Common myeloid progenitor, CD34-positive (primary cell): ENCODE data around the gene PRR14.

Source experiments
- CTCF ChIA-PET: fragments of 350-600 bp; sonication (Branson Sonifier 250); formaldehyde crosslinking; loops from one replicate; lab custom pipeline; 2021; ENCODE audit warnings: antibody characterized with exemption; lab: Charles Lee
- POLR2A ChIA-PET: fragments of 350-600 bp; sonication (Branson Sonifier 250); formaldehyde crosslinking; loops from one replicate; lab custom pipeline; 2021; ENCODE audit warnings: antibody characterized with exemption; lab: Charles Lee
- DNase-seq, 3 donors: peaks; one replicate each; pipeline versions ENCODE4 v3.0.0 to v3.0.0-alpha.2; 2013
- H3K27ac ChIP-seq, 2 experiments: 1 replicate in 1 of 2; 2 replicates in 1 of 2; pipeline ENCODE4 v1.7.0; 2013; ENCODE audit warnings: inconsistent platforms in 2 of 2, low read length in 2 of 2, mild to moderate bottlenecking in 2 of 2, low read depth in 1 of 2, moderate library complexity in 1 of 2; ENCODE audit not compliant: severe bottlenecking in 2 of 2, insufficient read depth in 1 of 2, poor library complexity in 1 of 2
- H3K27me3 ChIP-seq, 5 experiments: replicated peaks in 2 of 5; 1 replicate in 3 of 5; 2 replicates in 2 of 5; pipeline versions ENCODE4 v1.6.1 to v1.7.0; 2013; ENCODE audit warnings: low read length in 4 of 5, mild to moderate bottlenecking in 2 of 5, moderate library complexity in 2 of 5, inconsistent platforms in 1 of 5; ENCODE audit not compliant: insufficient read depth in 5 of 5, control insufficient read depth in 4 of 5
- H3K36me3 ChIP-seq, 4 experiments: 1 replicate in 2 of 4; 2 replicates in 2 of 4; pipeline versions ENCODE4 v1.6.1 to v1.7.0; 2013; ENCODE audit warnings: low read length in 3 of 4, control low read depth in 1 of 4, mild to moderate bottlenecking in 1 of 4; ENCODE audit not compliant: control insufficient read depth in 4 of 4, insufficient read depth in 4 of 4
- H3K4me1 ChIP-seq, 4 experiments: 1 replicate in 3 of 4; 2 replicates in 1 of 4; pipeline versions ENCODE4 v1.6.1 to v1.7.1; 2013; ENCODE audit warnings: low read length in 3 of 4, mild to moderate bottlenecking in 3 of 4, control low read depth in 1 of 4, inconsistent platforms in 1 of 4, moderate library complexity in 1 of 4; ENCODE audit not compliant: control insufficient read depth in 4 of 4, insufficient read depth in 4 of 4; ENCODE audit errors: control extremely low read depth in 1 of 4
- H3K4me3 ChIP-seq, 7 experiments: 1 replicate in 4 of 7; 2 replicates in 3 of 7; pipeline versions ENCODE4 v1.5.1 to v1.7.0; 2013; ENCODE audit warnings: mild to moderate bottlenecking in 7 of 7, low read length in 6 of 7, moderate library complexity in 6 of 7, inconsistent platforms in 2 of 7, low read depth in 2 of 7, control low read depth in 1 of 7; ENCODE audit not compliant: insufficient read depth in 4 of 7, control insufficient read depth in 1 of 7; ENCODE audit errors: extremely low read depth in 1 of 7
- H3K9me3 ChIP-seq, 5 experiments: 1 replicate in 4 of 5; 2 replicates in 1 of 5; pipeline versions ENCODE4 v1.6.1 to v1.7.1; 2013; ENCODE audit warnings: low read length in 4 of 5, mild to moderate bottlenecking in 2 of 5, inconsistent platforms in 1 of 5, low read depth in 1 of 5, moderate library complexity in 1 of 5; ENCODE audit not compliant: control insufficient read depth in 4 of 5, insufficient read depth in 2 of 5; ENCODE audit errors: control extremely low read depth in 1 of 5
- WGBS: methylation state at CpG from one replicate; pipeline ENCODE4 v1.1.5; 2013; ENCODE audit not compliant: insufficient coverage; 5-methylcytosine and 5-hydroxymethylcytosine counted together

PRR14 gene

DNA sequence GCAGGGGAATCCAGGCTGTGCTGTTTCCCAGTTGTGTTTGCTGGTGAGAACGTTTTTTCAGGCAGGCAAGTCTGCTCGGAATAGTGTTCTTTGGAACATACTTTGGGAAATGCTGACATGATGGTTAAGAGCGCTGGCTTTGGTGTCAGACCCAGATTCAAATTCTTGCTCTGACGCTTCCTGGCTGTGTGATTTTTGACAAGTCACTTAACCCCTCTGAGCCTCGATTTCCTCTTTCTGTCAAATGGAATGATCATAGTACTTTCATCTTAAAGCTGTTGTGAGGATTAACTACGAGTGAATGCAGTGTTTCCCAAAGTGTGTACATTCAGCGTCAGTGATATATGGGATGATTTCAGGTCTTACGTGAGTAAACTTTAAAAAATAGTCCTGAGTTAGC, 12.3 kb downstream of the PRR14 start:
- H3K27me3 ChIP-seq = no peaks in the 10 kb centered on the region
- POLR2A ChIA-PET = no interaction called here

DNA sequence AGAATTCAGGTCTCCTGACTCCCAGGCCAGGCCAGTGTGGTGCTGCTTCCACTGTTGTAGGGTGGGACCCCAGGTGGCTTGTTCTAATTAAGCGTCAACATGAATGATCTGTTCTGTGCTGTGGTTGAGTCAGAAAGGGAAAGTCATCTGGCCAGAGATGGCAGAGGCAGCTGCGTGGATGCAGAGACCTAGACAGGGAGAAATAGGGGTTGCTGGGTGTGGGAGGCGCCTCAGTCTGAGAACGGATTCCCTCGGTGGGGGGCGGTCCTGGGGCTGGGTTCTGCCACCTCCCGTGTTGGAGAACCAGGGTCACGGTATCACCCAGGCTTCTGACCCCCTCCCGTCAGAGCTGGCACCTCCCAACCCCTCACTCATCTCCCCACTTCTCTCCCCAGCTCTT, 13.1 kb downstream of the PRR14 start:
- POLR2A ChIA-PET = no interaction called here
- Histone ChIP-seq H3K4me3 (no peak overlapping the region), H3K9me3 (no peaks in the 10 kb centered on the region), H3K4me1 (peaks cover 5 to 25% (median 23%) of the 10 kb centered on the region in 4 experiments), H3K27ac (peak overlapping the region in 1 of 2 experiments; percentile 31), H3K36me3 (peaks cover 12 to 75% (median 69%) of the 10 kb centered on the region in 4 experiments), H3K27me3 (no peaks in the 10 kb centered on the region)
- no peak for DNase-seq
- CTCF ChIA-PET = interaction anchor here (1.4 to 6.2 kb wide), 2 partner anchors 9 to 29 kb away, joined by 4 to 54 read pairs; no protein-coding TSS in a partner anchor
- WGBS = 95% methylated on average over 5 of the region's 9 CpGs

More for the DNA sequence above, 12.3 kb downstream of the PRR14 start:
- CTCF ChIA-PET = interaction anchor here (1.2 to 6.2 kb wide), 2 partner anchors 9 to 29 kb away, joined by 3 to 54 read pairs; no protein-coding TSS in a partner anchor
- H3K4me3 ChIP-seq = no peak overlapping the region
- H3K9me3 ChIP-seq = no peaks in the 10 kb centered on the region
- H3K36me3 ChIP-seq = peaks cover 12 to 67% (median 62%) of the 10 kb centered on the region in 4 experiments
- H3K27ac ChIP-seq = peak overlapping the region in 1 of 2 experiments; percentile 31
- H3K4me1 ChIP-seq = peaks cover 5 to 25% (median 23%) of the 10 kb centered on the region in 4 experiments
- DNase-seq = no peak
- WGBS = 96% methylated on average over 8 of the region's 8 CpGs

DNA sequence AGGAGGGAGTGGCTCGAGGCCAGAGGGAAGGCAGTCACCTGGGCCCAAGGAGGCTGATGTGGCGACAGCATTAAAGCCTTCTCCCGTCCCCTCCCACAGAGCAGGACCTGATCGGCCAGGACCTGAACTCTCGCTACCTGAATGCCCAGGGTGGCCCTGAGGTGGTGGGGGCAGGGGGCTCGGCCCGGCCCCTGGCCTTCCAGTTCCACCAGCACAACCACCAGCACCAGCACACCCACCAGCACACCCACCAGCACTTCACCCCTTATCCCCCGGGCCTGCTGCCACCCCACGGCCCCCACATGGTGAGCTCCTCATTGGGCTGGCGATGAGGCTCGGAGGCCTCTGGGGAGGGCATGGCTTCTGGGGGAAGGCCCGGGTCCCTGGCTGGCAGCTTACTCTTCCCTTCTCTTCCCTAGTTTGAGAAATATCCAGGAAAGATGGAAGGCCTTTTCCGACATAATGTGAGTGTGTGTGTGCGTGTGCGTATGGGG, 13.9 kb downstream of the PRR14 start:
- H3K27ac ChIP-seq = no peak overlapping the region
- no peaks in the 10 kb centered on the region for H3K27me3 ChIP-seq
- H3K9me3 ChIP-seq = no peaks in the 10 kb centered on the region
- POLR2A ChIA-PET = interaction anchor here (0.6 kb wide), 1 partner anchor 38 kb away, joined by 3 read pairs; no protein-coding TSS in a partner anchor
- CTCF ChIA-PET = interaction anchor here (1.3 to 6.2 kb wide), 3 partner anchors 8 to 28 kb away, joined by 3 to 54 read pairs (median 4); no protein-coding TSS in a partner anchor
- 100% methylated on average over 3 of the region's 15 CpGs for WGBS
- H3K4me1 ChIP-seq = peaks cover 5 to 25% (median 23%) of the 10 kb centered on the region in 4 experiments
- peaks cover 14 to 83% (median 76%) of the 10 kb centered on the region in 4 experiments for H3K36me3 ChIP-seq
- H3K4me3 ChIP-seq = no peak overlapping the region
- DNase-seq = no peak

GRCh38 chr16:30665155-30665829, 14.5 kb downstream of the PRR14 start:
- WGBS = 98% methylated on average over 16 of the region's 22 CpGs
- Histone ChIP-seq H3K4me1 (peaks cover 5 to 18% (median 16%) of the 10 kb centered on the region in 4 experiments), H3K27ac (peak overlapping the region in 1 of 2 experiments; percentile 11), H3K27me3 (no peaks in the 10 kb centered on the region), H3K4me3 (no peak overlapping the region), H3K36me3 (peaks cover 14 to 90% (median 82%) of the 10 kb centered on the region in 4 experiments), H3K9me3 (no peaks in the 10 kb centered on the region)
- ChIA-PET CTCF (interaction anchor here (0.6 to 6.2 kb wide), 6 partner anchors 8 to 198 kb away, joined by 3 to 54 read pairs (median 4); partner anchors contain the start of gene PRR14), POLR2A (interaction anchor here (0.6 kb wide), 1 partner anchor 27 kb away, joined by 3 read pairs; no protein-coding TSS in a partner anchor)
- DNase-seq = no peak

GRCh38 chr16:30665830-30666190, 15.1 kb downstream of the PRR14 start:
- no peaks in the 10 kb centered on the region for H3K27me3 ChIP-seq
- peak overlapping the region in 1 of 2 experiments; percentile 11 for H3K27ac ChIP-seq
- H3K4me3 ChIP-seq = no peak overlapping the region
- ChIA-PET POLR2A (no interaction called here), CTCF (interaction anchor here (0.8 to 6.2 kb wide), 4 partner anchors 15 to 27 kb away, joined by 3 to 54 read pairs (median 4); partner anchors contain the start of gene PRR14)
- H3K9me3 ChIP-seq = no peaks in the 10 kb centered on the region
- H3K4me1 ChIP-seq = peaks cover 5 to 13% (median 11%) of the 10 kb centered on the region in 4 experiments
- DNase-seq = no peak
- peaks cover 14 to 93% (median 83%) of the 10 kb centered on the region in 4 experiments for H3K36me3 ChIP-seq
- 100% methylated on average over 1 of the region's 4 CpGs for WGBS

DNA sequence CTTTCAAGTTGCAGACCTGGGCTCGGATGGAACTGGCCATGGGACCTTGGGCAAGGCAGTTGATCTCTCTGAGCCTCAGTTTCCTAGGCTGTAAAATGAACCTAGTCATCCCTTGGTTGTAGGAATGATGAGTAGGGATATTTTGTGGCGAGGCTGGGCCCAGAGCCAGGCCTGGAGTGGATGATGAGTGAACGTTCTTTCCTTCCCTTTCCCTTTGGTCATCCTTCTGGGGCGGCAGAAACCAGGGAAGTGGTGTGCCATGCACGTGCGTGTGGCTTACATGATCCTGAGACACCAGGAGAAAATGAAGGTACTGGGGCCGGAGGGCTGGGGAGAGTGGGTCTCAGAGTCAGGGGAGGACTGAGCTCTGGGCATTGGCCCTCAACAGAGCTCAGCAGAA, 15.9 kb downstream of the PRR14 start:
- CTCF ChIA-PET = interaction anchor here (6.2 kb wide), 1 partner anchor 26 kb away, joined by 54 read pairs; no protein-coding TSS in a partner anchor
- DNase-seq = no peak
- WGBS = 100% methylated on average over 1 of the region's 7 CpGs
- Histone ChIP-seq H3K4me3 (no peak overlapping the region), H3K4me1 (peaks cover 0 to 5% (median 3%) of the 10 kb centered on the region in 4 experiments), H3K9me3 (no peaks in the 10 kb centered on the region), H3K27ac (no peak overlapping the region), H3K27me3 (no peaks in the 10 kb centered on the region), H3K36me3 (peaks cover 14 to 90% (median 77%) of the 10 kb centered on the region in 4 experiments)
- POLR2A ChIA-PET = interaction anchor here (0.5 to 0.9 kb wide), 2 partner anchors 55 to 600 kb away, joined by 3 to 4 read pairs; no protein-coding TSS in a partner anchor
